Choroid plexus epithelial cell (primary cell): Measurements from ENCODE around the gene ADCY3.
"Not testable (repeated sequence)": the region's sequence is repeated elsewhere in the genome, so short reads cannot be mapped to it uniquely, and the experiment has no call there.

Source experiments
- DNase-seq: peaks from one replicate; pipeline ENCODE4 v3.0.0-alpha.2; 2010; ENCODE audit warnings: low read depth
- H3K4me3 ChIP-seq: 2 replicates; pipeline ENCODE4 v1.5.1; 2011; ENCODE audit warnings: low read depth, mild to moderate bottlenecking, control low read depth, low read length, moderate library complexity
- CTCF ChIP-seq: conservative IDR thresholded peaks from 2 replicates; pipeline ENCODE4 v1.5.1; 2011; ENCODE audit warnings: low read depth, mild to moderate bottlenecking, control low read depth, inconsistent platforms, low read length, moderate library complexity

Gene ADCY3

DNA sequence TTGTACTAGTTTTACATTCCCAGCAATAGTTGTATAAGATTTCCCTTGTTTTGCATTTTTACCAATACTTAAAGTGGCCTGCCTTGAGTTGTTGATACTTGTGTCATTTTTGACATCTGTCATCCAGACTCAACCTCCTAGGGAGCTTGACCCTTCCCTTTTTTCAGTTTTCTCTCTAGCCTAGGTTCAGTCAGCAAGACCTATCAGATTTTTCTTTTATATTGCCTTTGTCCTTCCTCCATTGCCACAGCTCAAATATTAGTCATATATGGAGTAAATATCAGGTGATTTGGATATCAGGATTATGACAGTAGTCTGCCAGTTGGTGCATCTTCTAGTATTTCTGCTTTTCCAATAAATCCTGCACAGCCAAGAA lies 113.4 kb downstream of the ADCY3 start:
- H3K4me3 ChIP-seq, result no peak overlapping the region
- no peak for TF ChIP-seq CTCF
- no peak for DNase-seq

DNA sequence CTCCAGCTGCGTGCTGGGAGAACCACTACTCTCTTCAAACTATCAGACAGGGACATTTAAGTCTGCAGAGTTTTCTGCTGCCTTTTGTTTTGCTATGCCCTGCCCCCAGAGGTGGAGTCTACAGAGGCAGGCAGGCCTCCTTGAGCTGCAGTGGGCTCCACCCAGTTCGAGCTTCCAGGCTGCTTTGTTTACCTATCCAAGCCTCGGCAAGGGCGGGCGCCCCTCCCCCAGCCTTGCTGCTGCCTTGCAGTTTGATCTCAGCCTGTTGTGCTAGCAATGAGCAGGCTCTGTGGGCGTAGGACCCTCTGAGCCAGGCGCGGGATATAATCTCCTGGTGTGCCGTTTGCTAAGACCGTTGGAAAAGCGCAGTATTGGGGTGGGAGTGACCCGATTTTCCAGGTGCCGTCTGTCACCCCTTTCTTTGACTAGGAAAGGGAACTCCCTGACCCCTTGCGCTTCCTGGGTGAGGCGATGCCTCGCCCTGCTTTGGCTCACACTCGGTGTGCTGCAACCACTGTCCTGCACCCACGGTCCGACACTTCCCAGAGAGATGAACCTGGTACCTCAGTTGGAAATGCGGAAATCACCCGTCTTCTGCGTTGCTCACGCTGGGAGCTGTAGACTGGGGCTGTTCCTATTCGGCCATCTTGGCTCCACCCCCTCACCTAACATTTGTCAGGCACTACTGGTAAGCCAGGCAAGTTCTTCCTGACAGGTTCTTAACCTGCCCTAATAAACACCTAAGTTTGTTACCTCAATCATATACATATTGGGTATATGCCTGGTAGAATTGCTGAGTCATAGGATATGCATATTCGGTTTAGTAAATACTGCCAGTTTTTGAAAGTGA lies 114.0 kb downstream of the ADCY3 start:
- not testable (repeated sequence) for DNase-seq, H3K4me3 ChIP-seq

GRCh38 chr2:24800487-24800886 lies 119.5 kb downstream of the ADCY3 start:
- DNase-seq, H3K4me3 ChIP-seq: not testable (repeated sequence)

DNA sequence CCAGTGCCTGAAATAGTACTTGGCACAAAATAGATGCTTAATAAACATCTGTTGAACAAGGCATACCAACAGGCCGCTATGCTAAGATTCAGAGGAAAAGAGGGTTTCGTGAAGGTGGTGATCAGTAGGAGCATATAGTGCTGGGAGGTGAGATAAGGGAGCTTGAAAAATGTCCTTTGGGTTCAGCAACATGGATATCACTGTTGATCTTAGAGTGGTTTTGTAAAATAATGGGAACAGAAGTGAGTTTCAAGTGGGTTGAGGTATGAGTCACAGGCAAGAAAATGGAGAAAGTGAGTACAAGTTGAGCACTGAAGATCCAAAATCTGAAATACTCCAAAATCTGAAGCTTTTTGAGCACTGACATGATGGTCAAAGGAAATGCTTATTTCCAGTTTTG lies 122.4 kb downstream of the ADCY3 start:
- TF ChIP-seq CTCF, result no peak
- no peak overlapping the region for H3K4me3 ChIP-seq
- DNase-seq, result no peak

DNA sequence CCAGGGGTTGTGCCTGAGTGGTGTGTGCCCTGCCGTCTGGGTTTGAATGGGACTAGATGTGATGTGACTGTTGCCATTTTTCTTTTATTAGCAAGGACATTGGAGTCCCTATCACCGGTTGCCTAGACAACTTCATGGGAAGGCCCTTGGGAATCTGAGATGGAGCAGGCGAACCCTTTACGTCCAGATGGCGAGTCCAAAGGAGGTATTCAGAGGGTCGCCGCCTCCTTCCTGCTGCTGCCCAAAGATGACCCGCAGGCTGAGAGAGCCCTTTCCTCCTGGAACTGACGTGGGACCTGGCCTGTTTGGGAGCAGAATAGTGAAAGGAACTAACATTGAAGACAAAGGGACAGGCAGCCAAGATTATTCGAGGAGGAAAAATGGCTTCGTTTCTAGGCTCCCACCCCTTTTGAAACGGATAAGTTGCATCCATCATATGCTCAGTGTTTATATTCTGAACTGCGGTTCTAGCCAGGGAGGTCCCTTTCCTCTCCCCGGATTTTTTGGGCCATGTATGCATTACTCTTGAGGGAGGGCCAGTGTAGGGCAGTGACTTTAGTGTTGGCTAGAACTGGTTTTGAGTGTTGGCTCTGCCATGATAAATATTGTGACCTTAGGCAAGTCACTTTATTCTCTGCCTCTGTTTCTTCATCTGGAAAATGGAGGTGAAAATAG lies 126.1 kb downstream of the ADCY3 start:
- TF ChIP-seq CTCF, result no peak
- peak overlapping the region; percentile 95 for H3K4me3 ChIP-seq
- no peak for DNase-seq

- peak within 1 kb of the TSS; percentile 95 for H3K4me3 ChIP-seq
- TF ChIP-seq CTCF, result peak; percentile 67
- DNase-seq, result peak; percentile 98
Observed at GRCh38 chr2:24792874-24793760, 126.9 kb downstream of the ADCY3 start, which contains the start of the genes CENPO and PTRHD1. Gene CENPO, plus strand, starts transcription at chr2:24793425. Its CDS starts 495 bp downstream, at chr2:24793920. Gene PTRHD1, minus strand, starts transcription at chr2:24793391. Its CDS starts 14 bp downstream, at chr2:24793377.

GRCh38 chr2:24792542-24792873 lies 127.5 kb downstream of the ADCY3 start:
- DNase-seq, result no peak
- H3K4me3 ChIP-seq, result peak overlapping the region; percentile 95
- TF ChIP-seq CTCF, result no peak
